Inflammatory macrophage treated with lipopolysaccharide for 4 hours (primary cell): ENCODE measurements around the gene ARHGAP4.

Experiments
- DNase-seq: peaks from one replicate; pipeline ENCODE4 v3.0.0-alpha.2; 2020

ARHGAP4 gene

DNA sequence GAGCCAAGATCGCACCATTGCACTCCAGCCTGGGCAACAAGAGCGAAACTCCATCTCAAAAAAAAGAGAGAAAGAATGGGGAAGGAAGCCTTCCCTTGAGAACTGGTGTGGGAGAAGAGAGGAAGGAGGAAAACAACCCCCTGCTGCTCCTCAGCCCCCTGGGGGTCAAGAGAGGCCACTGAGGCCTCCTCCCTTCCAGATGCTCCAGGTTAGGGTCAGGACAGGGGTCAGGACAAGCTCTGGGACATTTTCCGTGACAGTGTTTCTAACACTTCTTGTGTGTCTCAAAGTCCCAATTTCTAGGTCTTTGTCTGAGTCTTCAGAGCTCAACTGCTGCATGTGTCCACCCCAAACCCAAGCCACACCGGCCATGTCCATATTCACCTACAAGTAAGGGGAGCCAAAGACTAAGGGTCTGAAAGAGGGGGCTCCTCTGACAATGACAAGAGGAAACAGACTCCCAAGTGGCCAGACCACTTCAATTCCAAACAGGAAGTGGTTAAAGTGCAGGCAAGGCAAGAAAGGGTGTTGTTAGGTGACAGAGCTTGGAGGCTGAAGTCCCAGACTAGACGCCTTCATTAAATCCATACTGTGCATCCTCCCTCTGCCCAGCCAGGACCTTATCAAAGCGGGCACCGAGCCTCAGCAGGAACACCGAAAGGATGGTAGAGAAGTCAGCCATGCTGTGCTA is 48.3 kb downstream of the ARHGAP4 start:
- DNase-seq = no peak

DNA sequence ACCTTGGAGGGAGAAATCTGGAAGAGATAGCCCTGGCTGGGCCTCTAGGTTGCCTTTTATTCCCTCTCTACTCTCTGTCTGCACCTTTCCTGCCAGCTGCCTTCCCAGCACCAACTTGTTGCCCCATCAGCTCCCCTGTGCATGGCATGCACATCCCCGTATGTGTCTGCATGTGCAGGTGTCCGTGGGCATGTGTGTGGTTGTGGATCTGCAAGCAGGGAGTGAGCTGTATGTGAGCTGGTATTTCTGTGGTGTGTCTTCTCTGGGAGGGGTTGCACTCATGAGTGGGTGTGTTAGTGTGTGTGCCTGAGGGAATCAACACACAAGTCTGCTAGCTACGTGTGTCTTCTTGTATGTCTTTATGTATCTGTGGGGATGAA is 50.0 kb downstream of the ARHGAP4 start:
- no peak for DNase-seq

DNA sequence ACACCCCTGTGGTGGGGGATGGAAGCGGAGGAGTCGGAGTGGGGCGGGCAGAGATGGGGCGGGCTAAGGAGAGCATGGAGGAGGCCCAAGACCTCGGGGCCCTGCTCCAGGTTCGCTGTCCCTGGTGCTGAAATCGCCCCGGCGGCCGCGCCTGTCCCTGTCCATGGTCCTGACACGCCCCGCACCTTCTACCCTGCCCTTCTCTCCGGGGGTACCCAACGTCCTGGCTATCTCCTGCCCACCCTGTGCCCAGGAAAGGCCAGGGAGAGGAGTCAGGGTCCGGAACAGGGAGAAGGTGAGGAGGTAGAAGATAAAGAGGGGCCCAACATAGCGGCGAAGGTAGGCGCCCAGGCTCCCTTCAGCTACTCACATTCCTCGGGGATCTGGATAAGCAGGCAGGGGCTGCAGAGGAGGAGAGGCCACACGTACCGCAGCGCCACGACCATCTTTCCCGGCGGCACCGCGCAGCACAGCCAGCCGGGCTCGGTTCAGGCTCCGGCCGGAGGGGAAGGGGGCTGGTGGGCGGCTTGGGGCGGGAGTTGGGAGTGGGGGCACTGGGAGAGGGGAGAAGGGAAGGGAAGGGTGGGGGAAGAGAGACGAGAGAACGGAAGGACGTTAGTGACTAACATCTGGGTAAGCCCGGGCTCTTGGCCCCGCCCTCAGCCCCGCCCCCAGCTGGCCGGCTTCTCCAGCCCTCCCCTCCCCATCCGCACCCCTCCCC is 50.5 kb downstream of the ARHGAP4 start:
- DNase-seq = no peak

DNA sequence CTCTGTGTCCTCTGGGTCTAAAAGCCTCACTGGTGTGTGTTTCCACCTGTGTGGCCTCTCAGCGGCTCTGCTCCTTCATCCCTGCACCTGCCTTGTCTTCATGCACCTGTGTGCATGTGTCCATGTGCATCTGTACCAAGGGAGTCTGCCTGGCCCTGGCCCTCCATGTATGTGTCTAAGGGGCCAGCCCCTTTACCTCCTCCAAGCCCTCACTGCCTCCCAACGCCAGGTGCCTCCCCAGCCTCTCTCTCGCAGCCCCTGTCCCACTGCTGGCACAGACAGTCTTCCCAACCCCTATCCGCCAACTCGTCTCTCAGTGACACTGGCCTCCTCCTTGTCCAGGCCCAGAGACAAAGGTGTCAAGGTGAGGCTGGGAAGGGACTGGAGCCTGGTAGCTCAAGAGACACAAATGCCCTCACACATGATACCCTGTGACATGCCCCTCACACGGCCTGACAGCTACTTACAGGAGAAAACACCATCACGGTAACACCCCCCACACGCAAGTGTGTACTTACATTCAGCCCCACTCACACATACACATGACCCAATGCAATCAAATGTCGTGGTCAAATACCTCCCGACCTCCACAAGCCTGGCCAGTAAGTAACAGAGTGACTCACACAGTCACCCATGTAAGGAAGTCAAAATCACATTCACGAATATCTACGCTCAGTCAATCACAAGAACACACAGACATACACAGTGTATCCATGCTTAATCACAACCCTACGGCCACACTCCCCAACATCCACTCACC is 51.5 kb downstream of the ARHGAP4 start:
- no peak for DNase-seq

- DNase-seq = no peak
Measured at GRCh38 chrX:153874085-153874365, 52.0 kb downstream of the ARHGAP4 start.

- DNase-seq = no peak
Measured at GRCh38 chrX:153873282-153874084, 52.6 kb downstream of the ARHGAP4 start.

DNA sequence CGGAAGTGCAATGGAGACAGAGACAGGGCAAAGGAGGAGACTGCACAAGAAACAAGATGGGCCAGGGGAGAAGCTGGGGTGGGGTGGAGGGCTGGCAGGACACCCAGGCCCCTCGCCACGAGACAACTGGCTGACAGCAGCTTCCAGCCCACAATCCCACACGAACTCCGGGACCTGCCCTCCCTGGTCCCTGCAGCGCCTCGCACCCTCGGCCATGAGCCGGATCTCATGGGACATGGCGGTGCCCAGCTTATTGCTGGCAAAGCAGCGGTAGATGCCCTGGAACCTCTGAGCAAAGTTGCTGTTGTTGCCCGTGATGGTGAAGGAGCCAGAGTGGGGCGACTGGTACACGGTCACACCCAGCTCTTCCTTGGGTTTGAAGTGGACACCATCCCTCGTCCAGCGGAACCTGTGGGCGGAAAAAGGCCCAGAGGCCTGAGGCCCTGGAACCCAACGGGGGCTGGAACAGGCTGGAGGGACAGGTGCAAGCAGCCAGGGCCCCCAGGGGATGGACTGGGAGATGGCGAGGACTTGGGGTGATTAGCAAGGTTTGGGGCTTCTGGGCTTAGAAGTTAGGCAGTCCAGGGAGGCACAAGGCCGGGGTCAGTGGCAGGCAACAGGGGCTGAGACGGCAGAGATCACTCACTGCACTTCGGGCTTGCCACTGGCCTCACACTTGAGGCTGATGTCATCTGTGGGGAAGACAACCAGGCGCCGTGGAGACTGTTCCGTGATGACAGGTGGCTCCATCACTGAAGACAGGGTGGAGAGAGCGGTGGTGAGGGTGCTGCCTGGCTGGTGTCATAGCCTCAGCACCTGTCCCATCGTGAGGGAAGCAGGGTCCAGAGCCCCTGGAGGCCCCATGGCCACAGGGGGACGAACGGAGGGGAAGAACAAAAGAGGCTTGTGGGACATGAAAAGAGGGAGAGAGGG is 53.9 kb downstream of the ARHGAP4 start:
- DNase-seq = no peak

DNA sequence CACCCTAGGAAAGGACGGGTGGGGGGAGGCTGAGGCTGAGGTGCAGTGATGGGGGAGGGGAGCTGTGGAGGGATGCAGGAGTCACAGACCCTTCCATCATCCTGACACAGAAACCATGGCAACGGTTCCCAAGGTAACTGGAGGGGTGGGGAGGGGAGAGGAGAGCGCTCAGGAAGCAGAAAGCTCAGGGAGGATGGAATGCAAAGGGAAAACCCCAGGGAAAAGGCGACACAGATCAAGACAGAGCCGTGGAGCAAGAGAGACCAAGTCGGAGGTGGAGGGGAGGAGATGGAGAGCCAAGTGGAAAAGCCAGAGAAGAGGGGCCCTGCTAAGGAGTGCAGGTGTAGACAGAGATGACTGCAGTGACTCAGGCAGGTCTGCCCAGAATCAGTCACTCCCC is 54.6 kb downstream of the ARHGAP4 start:
- no peak for DNase-seq

DNA sequence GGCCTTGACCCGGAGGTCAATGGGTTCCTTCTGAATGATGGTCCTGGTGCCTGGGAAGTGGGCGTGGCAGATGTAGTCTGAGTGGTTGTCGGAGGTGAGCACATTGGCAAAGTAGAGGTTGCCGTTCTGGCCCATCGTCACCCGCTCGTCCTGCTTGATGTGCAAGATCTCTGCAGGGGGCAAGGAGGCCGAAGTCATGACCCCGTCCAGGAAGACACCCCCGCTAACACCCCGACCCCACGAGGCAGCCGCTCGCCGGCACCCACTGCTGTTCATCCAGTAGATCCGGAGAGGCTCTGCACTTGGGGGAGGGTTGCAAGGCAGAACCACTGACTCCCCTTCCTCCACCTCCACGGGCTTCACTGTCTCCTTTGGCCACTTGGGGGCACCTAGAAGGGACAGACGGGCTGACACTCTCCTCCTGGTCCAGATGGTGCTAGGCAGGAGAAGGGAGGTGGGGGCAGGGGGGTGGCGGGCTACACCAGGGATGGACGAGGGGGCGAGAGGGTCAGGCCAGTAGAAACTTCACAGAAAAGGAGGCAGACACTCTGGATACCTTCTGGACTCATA is 55.2 kb downstream of the ARHGAP4 start:
- no peak for DNase-seq

GRCh38 chrX:153870288-153870690 is 55.8 kb downstream of the ARHGAP4 start:
- DNase-seq = no peak

- no peak for DNase-seq
Measured at GRCh38 chrX:153869473-153870287, 56.4 kb downstream of the ARHGAP4 start.

DNA sequence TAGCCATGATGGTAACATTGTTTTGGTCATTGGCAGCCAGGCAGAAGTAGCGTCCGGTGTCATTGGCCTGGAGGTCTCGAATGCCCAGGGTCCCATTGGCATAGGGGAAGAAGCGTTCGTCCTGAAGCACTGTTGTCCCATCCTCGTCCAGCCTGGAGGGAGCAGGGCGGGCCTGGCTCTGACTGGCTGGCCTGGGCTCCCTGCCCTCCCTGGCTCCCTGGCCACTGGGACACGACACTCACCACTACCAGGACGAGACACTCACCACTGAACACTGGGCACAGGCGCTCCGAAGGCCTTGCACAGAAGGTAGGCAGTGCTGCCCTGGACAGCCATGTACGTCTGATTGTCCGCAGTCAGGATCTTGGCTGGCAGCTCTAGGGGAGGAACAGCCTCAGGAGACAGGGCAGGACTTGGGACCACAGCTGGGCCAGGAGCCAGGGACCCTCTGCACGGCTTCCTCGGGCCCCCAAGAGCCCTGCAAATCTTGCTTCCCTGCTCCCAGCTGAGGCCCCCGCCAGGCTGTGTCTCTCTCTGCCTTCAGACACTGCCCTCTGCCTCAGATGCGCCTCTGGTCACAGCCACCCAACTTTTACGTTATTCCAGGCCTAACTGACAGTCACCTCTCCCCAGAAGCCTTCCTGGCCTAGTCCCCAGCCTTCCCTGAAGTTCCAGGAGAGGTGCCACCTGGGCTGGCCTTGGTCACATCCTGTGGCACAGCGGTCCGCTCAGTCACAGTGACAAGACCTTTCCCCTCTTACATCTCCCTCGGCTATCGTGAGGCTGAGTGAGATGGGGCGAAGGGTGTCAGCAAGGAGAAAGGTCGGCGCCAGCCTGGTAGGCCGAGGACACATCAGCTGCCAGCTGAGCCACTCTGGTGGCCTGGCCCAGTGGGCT is 57.2 kb downstream of the ARHGAP4 start:
- DNase-seq = no peak

GRCh38 chrX:153867671-153868070 is 58.4 kb downstream of the ARHGAP4 start:
- no peak for DNase-seq

DNA sequence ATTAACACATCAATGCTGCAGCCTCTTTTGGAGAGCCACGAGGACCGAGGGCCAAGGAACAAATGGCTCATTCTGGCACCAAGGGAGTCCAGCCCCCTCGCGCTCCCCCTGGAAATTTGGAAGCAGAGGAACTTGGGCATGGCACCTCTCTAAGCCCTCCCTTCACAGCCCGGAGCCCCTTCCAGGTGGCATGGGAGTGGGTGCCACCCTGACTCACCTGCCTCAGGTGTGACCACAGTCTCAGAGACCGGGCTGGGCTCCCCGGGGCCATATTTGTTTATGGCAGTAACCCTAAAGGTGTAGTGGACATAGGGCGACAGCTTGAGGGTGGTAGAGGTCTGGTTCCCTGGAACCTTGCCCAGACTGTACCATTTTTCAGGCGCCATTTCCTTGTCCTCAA is 58.9 kb downstream of the ARHGAP4 start:
- no peak for DNase-seq

DNA sequence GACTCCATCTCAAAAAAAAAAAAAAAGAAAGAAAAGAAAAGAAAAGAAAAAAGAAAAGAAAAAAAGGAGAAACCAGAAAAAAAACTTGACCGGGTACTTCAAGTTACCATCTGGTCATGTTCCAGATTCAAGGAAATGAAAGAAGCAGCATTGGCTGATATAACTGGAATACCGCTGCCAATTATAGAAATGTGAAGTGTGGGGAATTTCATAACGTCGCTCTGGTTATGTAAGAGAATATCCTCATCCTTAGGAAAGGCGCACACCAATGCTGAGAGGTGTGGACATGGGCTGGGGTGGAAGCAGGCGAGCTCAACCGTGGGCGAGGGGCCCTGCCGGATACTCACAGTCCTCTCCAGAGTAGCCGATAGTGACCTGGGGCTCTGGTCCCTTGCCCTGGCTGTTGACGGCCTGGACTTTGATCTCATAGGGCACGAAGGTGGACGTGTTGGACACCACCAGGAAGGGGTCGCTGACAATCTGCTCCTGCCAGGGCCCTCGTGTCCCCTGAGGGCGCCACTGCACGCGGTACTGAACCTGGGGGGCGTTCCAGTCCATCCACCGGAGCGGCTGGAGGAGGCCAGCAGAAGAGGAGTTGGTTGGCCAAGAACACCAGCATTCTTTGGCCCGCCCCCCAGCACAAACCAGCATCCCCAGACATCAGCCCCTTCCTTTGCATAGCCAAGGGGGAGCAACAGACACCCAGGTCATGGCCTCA is 59.6 kb downstream of the ARHGAP4 start:
- DNase-seq = no peak

- DNase-seq = no peak
Measured at GRCh38 chrX:153865685-153866084, 60.4 kb downstream of the ARHGAP4 start.

DNA sequence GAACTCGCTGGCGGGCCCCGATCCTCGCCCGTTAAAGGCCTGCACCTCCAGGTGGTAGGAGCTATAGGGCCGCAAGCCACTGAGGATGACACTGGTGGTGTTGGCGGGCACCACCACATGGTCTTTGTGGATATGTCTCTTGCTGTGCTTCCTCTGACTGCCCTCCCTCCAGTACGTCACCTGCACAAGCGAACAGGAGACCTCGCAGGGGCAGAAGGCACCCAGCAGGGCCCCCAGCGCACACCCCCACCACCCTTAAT is 60.8 kb downstream of the ARHGAP4 start:
- no peak for DNase-seq

GRCh38 chrX:153864561-153865320 is 61.3 kb downstream of the ARHGAP4 start:
- DNase-seq = no peak

- DNase-seq = no peak
Measured at GRCh38 chrX:153864101-153864500, 62.0 kb downstream of the ARHGAP4 start.
